Right ventricle myocardium superior (tissue), 1 donor: Measurements from ENCODE around the gene UGGT2. TPM values are rescaled to one million over a fixed set of nuclear protein-coding genes. Genes with fewer than 3 reads are reported as not detected.
"Not testable (repeated sequence)": the region's sequence is repeated elsewhere in the genome, so short reads cannot be mapped to it uniquely, and the experiment has no call there.

ENCODE experiments used
- ATAC-seq: fragments of 200-7000 bp; cut with Tn5 transposase; one replicate; pipeline ENCODE4 v1.9.1; 2020; ENCODE audit warnings: mild to moderate bottlenecking; ENCODE audit not compliant: poor library complexity
- DNase-seq: peaks from one replicate; pipeline ENCODE4 v3.0.0-alpha.2; 2020
- intact Hi-C: fragments of 100-400 bp; cut with DNase I; formaldehyde crosslinking; loops from one replicate; pipeline ENCODE4 v1.11.2; 2022
- total RNA-seq: library from RNA; stranded (reverse); fragmentation: NEBNext Ultra II Directional; extraction: Animal tissue kit (Norgen Biotek cat#: 25700); gene quantifications from one replicate; pipeline ENCODE4 v1.2.1, GENCODE V29; 2021
- donor health status: DM: no; HTN: yes; CAD: no; lungs with severe emphysema.

Gene UGGT2
- total RNA-seq, 1 donor from 2014 or later: 8.6 TPM

DNA sequence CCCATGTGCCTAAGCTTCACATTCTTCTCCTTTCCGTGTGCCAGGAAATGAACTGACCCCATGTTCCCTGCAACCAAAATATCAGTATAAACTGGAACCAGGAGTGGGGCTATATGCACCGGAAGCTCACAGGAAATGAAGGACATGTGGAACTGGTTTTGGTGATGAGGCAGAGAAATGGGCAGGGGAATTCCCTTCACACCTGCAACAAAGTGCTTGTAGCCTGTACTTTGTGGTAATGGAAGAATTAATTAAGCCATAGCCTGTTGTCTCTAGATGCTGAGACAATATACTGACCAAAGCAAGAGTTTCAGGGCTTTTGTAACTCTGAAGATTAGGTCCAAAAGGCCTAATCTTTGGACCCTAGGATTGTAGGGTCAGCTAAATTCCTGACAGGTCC is 15.5 kb upstream of the UGGT2 start:
- intact Hi-C loops: no loop called here
- DNase-seq (no peak), ATAC-seq (no peak)

GRCh38 chr13:96065849-96066248 is 12.6 kb upstream of the UGGT2 start:
- DNase-seq: no peak
- ATAC-seq: no peak
- intact Hi-C loops: no loop called here

DNA sequence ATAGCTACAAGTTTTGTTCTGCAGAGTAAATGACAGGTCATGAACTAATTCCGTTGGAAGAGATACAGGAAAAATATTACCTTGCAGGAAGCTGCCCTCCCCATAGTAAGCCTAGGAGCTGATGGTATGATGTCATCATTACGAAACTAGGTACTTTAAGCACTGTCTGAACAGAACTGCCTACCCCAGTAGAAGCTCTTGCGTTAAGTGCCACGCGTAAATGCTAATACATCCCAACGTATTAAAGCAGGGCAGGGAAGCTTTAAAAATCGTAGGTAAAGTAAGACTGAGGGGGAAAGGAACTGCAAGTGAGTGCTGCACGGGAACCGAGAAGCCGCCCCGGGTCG is 572 bp downstream of the UGGT2 start:
- peak; percentile 38 for ATAC-seq
- intact Hi-C loops: no loop called here

GRCh38 chr13:96051946-96052345 is 1.3 kb downstream of the UGGT2 start:
- intact Hi-C loops, ATAC-seq, DNase-seq: not testable (repeated sequence)

More for the DNA sequence above, 572 bp downstream of the UGGT2 start:
- DNase-seq: no peak

- ATAC-seq, intact Hi-C loops, DNase-seq: not testable (repeated sequence)
Observed at GRCh38 chr13:96051491-96051890, 1.7 kb downstream of the UGGT2 start.

GRCh38 chr13:96050955-96051354 is 2.2 kb downstream of the UGGT2 start:
- intact Hi-C loops, ATAC-seq, DNase-seq: not testable (repeated sequence)

DNA sequence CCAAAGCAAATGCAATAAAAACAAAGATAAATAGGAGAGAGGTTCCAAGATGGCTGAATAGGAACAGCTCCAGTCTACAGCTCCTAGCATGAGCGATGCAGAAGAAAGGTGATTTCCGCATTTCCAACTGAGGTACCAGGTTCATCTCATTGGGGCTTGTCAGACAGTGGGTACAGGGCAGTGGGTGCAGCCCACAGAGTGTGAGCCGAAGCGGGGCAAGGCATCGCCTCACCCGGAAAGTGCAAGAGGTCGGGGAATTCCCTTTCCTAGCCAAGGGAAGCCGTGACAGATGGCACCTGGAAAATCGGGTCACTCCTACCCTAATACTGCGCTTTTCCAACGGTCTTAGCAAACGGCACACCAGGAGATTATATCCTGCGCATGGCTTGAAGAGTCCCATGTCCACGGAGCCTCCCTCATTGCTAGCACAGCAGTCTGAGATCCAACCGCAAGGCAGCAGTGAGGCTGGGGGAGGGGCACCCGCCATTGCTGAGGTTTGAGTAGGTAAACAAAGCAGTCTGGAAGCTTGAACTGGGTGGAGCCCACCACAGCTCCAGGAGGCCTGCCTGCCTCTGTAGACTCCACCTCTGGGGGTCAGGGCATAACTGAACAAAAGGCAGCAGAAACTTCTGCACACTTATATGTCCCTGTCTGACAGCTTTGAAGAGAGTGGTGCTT is 6.6 kb downstream of the UGGT2 start:
- ATAC-seq, intact Hi-C loops, DNase-seq: not testable (repeated sequence)

DNA sequence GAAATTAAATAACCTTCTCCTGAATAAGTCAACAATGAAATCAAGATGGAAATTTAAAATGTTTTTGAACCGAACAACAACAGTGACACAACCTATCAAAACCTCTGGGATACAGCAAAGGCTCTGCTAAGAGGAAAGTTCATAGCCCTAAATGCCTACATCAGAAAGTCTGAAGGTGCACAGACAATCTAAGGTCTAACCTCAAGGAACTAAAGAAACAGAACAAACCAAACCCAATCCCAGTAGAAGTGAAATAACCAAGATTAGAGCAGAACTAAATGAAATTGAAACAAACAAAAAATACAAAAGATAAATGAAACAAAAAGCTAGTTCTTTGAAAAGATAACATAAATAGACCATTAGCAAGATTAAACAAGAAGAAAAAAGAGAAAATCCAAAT is 9.0 kb downstream of the UGGT2 start:
- intact Hi-C loops: no loop called here
- no peak for ATAC-seq
- DNase-seq: no peak

- DNase-seq (no peak), ATAC-seq (no peak)
- intact Hi-C loops: no loop called here
Observed at GRCh38 chr13:96041326-96042110, 11.7 kb downstream of the UGGT2 start.

- intact Hi-C loops: no loop called here
- DNase-seq: no peak
- ATAC-seq: no peak
Observed at GRCh38 chr13:96036515-96036914, 16.7 kb downstream of the UGGT2 start.

- intact Hi-C loops: no loop called here
- ATAC-seq (no peak), DNase-seq (no peak)
Observed at GRCh38 chr13:96034662-96035061, 18.5 kb downstream of the UGGT2 start.

GRCh38 chr13:96033220-96034015 is 19.8 kb downstream of the UGGT2 start:
- intact Hi-C loops: no loop called here
- no peak for DNase-seq
- no peak for ATAC-seq

DNA sequence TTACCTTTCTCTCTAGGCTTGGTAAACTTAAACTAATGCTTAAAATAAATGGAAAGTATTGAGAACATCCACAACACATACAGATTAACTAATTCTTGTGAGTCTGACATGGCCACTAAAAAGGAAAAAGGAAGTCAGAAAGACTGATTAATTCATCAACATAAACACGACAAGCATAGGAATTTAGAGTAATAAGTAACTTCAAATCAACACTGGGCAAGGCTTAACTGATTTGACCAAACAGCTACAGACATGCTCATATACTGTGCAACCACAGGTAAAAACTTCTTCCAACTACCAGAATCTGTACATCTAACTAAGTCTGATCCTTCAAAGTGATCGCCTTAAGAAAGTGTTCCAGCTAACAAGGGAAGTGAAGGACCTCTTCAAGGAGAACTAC is 20.5 kb downstream of the UGGT2 start:
- ATAC-seq: no peak
- intact Hi-C loops: no loop called here
- no peak for DNase-seq

GRCh38 chr13:96029002-96029401 is 24.2 kb downstream of the UGGT2 start:
- no peak for ATAC-seq
- DNase-seq: no peak
- intact Hi-C loops: loop anchor here (10.0 kb wide), 1 partner anchor 786 kb away; no protein-coding TSS in a partner anchor

DNA sequence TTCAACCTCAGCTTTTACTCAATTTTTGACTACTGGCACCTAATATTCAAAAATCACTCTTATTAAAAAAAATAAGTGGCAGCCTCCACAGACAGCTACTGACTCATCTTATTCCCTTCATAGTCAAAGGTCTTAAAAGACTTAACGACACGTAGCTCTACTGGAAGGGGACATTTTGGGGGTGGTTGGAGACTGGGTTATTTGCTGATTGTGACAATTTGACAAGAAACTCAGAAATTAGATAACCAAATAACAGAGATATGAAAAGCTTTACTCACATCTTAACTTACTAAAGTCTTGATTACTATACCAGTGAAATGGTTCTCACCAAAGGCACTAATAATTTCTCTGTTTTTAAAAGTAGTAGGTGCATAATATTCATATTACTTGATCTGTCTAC is 25.7 kb downstream of the UGGT2 start:
- DNase-seq: no peak
- ATAC-seq: no peak
- intact Hi-C loops: loop anchor here (10.0 kb wide), 1 partner anchor 787 kb away; no protein-coding TSS in a partner anchor

DNA sequence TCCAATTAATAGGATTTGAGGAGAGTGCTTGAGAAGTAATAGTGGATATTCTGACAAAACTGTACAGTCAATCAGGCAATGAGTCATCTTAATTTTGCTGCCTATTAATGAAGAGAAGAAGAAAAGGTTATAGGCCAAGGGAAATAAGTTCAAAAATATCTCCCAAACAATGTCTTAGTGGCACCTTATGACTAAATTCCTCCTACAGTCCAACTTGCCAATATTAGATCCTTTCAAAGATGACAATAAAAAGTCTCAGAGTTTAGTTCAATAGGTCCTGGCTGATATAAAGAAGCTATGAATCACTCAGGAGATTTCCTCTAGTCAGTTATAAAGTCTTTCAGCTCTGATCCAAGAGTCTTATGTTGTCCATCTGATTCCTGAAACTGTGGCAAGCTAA is 27.9 kb downstream of the UGGT2 start:
- no peak for ATAC-seq

GRCh38 chr13:96020931-96021330 is 32.3 kb downstream of the UGGT2 start:
- intact Hi-C loops: loop anchor here (5.0 to 10.0 kb wide), 2 partner anchors 794 to 941 kb away; no protein-coding TSS in a partner anchor
- ATAC-seq (peak; percentile 25), DNase-seq (no peak)

More for the DNA sequence above, 27.9 kb downstream of the UGGT2 start:
- intact Hi-C loops: loop anchor here (10.0 kb wide), 1 partner anchor 790 kb away; no protein-coding TSS in a partner anchor
- no peak for DNase-seq

GRCh38 chr13:96020155-96020575 is 33.0 kb downstream of the UGGT2 start:
- peak; percentile 87 for ATAC-seq
- no peak for DNase-seq
- intact Hi-C loops: loop anchor here (5.0 to 10.0 kb wide), 2 partner anchors 795 to 942 kb away; no protein-coding TSS in a partner anchor

GRCh38 chr13:96018135-96018534 is 35.1 kb downstream of the UGGT2 start:
- intact Hi-C loops: no loop called here
- DNase-seq (no peak), ATAC-seq (no peak)
